GM23338 (cell line): ENCODE data around the gene DHRSX. TPM values are rescaled to one million over a fixed set of nuclear protein-coding genes. Genes with fewer than 3 reads are reported as not detected.

Source experiments
- ATAC-seq: fragments of 200-7000 bp; cut with Tn5 transposase; 3 replicates; pipeline ENCODE4 v1.9.1; 2020
- DNase-seq: peaks from one replicate; pipeline ENCODE4 v3.0.0-alpha.2; 2015; ENCODE audit warnings: low spot score
- H2AFZ ChIP-seq: fragments of 200-600 bp; sonication (generic); 2 replicates; pipeline ENCODE4 v1.8.0; 2016; ENCODE audit warnings: antibody characterized with exemption, mild to moderate bottlenecking, moderate library complexity
- H3F3A ChIP-seq: fragments of 200-600 bp; sonication (generic); replicated peaks from 2 replicates; pipeline ENCODE4 v1.8.0; 2017; ENCODE audit warnings: antibody characterized with exemption, mixed run types, low read depth
- H3K27ac ChIP-seq: fragments of 200-600 bp; sonication (generic); 2 replicates; pipeline ENCODE4 v1.6.1; 2016; ENCODE audit warnings: low read depth
- H3K27me3 ChIP-seq: fragments of 200-600 bp; sonication (generic); 2 replicates; pipeline ENCODE4 v1.8.0; 2016; ENCODE audit warnings: mild to moderate bottlenecking, mixed run types, moderate library complexity; ENCODE audit not compliant: insufficient read depth
- H3K36me3 ChIP-seq: fragments of 200-600 bp; sonication (generic); 2 replicates; pipeline ENCODE4 v1.8.0; 2016; ENCODE audit warnings: mild to moderate bottlenecking; ENCODE audit not compliant: insufficient read depth
- H3K4me1 ChIP-seq: fragments of 200-600 bp; sonication (generic); 2 replicates; pipeline ENCODE4 v1.8.0; 2016; ENCODE audit warnings: mild to moderate bottlenecking, moderate library complexity; ENCODE audit not compliant: insufficient read depth
- H3K4me2 ChIP-seq: fragments of 200-600 bp; sonication (generic); 2 replicates; pipeline ENCODE4 v1.7.1; 2017; ENCODE audit warnings: mixed run types
- H3K4me3 ChIP-seq: fragments of 200-600 bp; sonication (generic); 2 replicates; pipeline ENCODE4 v1.6.1; 2016; ENCODE audit warnings: mixed run types
- H3K79me2 ChIP-seq: fragments of 200-600 bp; sonication (generic); replicated peaks from 2 replicates; pipeline ENCODE4 v1.8.0; 2017; ENCODE audit warnings: mild to moderate bottlenecking; ENCODE audit not compliant: insufficient read depth
- H3K9me2 ChIP-seq: fragments of 200-600 bp; sonication (generic); 2 replicates; pipeline ENCODE4 v1.8.0; 2017; ENCODE audit not compliant: insufficient read depth
- H4K20me1 ChIP-seq: fragments of 200-600 bp; sonication (generic); replicated peaks from 2 replicates; pipeline ENCODE4 v1.8.0; 2017; ENCODE audit warnings: mild to moderate bottlenecking; ENCODE audit not compliant: insufficient read depth
- H3K27ac Mint-ChIP-seq: 2 replicates; pipeline ENCODE4 v1.8.0; 2020; ENCODE audit warnings: inconsistent platforms, mild to moderate bottlenecking, moderate library complexity, mixed read lengths
- H3K27me3 Mint-ChIP-seq: 3 replicates; pipeline ENCODE4 v1.8.0; 2022; ENCODE audit warnings: low read depth, mild to moderate bottlenecking, moderate library complexity, mixed read lengths, inconsistent platforms; ENCODE audit not compliant: insufficient read depth, poor library complexity
- H3K36me3 Mint-ChIP-seq: 3 replicates; pipeline ENCODE4 v1.8.0; 2021; ENCODE audit warnings: low read depth, mild to moderate bottlenecking, inconsistent platforms, moderate library complexity, mixed read lengths
- H3K4me1 Mint-ChIP-seq: 3 replicates; pipeline ENCODE4 v1.8.0; 2020; ENCODE audit warnings: mild to moderate bottlenecking, inconsistent platforms, mixed read lengths
- H3K4me3 Mint-ChIP-seq: 3 replicates; pipeline ENCODE4 v1.8.0; 2021; ENCODE audit warnings: moderate library complexity, mild to moderate bottlenecking, inconsistent platforms, mixed read lengths
- H3K9me3 Mint-ChIP-seq: 3 replicates; pipeline ENCODE4 v1.8.0; 2020; ENCODE audit warnings: moderate library complexity, mild to moderate bottlenecking, inconsistent platforms, mixed read lengths
- CREB1 ChIP-seq: fragments of 250-450 bp; sonication (Bioruptor Pico); IDR thresholded peaks from 2 replicates; pipeline ENCODE4 v1.5.0; 2020; ENCODE audit warnings: low read depth, mild to moderate bottlenecking, moderate library complexity
- ETS1 ChIP-seq: IDR thresholded peaks from 2 replicates; pipeline ENCODE4 v1.6.1; 2016; ENCODE audit warnings: antibody characterized with exemption
- EZH2 ChIP-seq: fragments of 200-600 bp; sonication (generic); IDR thresholded peaks from one replicate; pipeline ENCODE4 v1.8.0; 2017; ENCODE audit warnings: antibody characterized with exemption, mild to moderate bottlenecking, low read depth; ENCODE audit not compliant: unreplicated experiment
- EZH2phosphoT487 ChIP-seq: fragments of 200-600 bp; sonication (generic); IDR thresholded peaks from one replicate; pipeline ENCODE4 v1.8.1; 2018; ENCODE audit warnings: antibody characterized with exemption; ENCODE audit not compliant: unreplicated experiment
- JUNB ChIP-seq: IDR thresholded peaks from one replicate; pipeline ENCODE4 v1.6.1; 2016; ENCODE audit warnings: antibody characterized with exemption; ENCODE audit not compliant: unreplicated experiment
- NANOG ChIP-seq: IDR thresholded peaks from 2 replicates; pipeline ENCODE4 v1.6.1; 2016; ENCODE audit warnings: antibody characterized with exemption, borderline replicate concordance
- POLR2AphosphoS5 ChIP-seq: IDR thresholded peaks from 2 replicates; pipeline ENCODE4 v1.6.1; 2016; ENCODE audit warnings: antibody characterized with exemption, low read depth
- REST ChIP-seq: IDR thresholded peaks from one replicate; pipeline ENCODE4 v1.6.1; 2018; ENCODE audit warnings: antibody characterized with exemption; ENCODE audit not compliant: unreplicated experiment
- STAT1 ChIP-seq: IDR thresholded peaks from one replicate; pipeline ENCODE4 v1.6.1; 2016; ENCODE audit warnings: antibody characterized with exemption; ENCODE audit not compliant: unreplicated experiment
- ZNF114 ChIP-seq: fragments of 250-450 bp; sonication (Bioruptor Pico); IDR thresholded peaks from 2 replicates; pipeline ENCODE4 v1.5.0; 2020; ENCODE audit warnings: mild to moderate bottlenecking, moderate library complexity
- ZNF331 ChIP-seq: fragments of 250-450 bp; sonication (Bioruptor Pico); IDR thresholded peaks from 2 replicates; pipeline ENCODE4 v1.5.0; 2020; ENCODE audit warnings: low read depth, mild to moderate bottlenecking, moderate library complexity
- polyA plus RNA-seq: library from polyadenylated mRNA; unstranded; fragments of >200 nt; fragmentation: Nextera tagmentation; extraction: Ambion mirVana; gene quantifications from 2 replicates; pipeline ENCODE4 v1.2.1, GENCODE V29; 2016
- total RNA-seq: library from RNA; depleted of rRNA; stranded (reverse); fragments of >200 nt; shearing (Covaris generic); gene quantifications from 2 replicates; pipeline ENCODE4 v1.2.3, GENCODE V29; 2014
- TF ChIP-seq, protein P1 (sequence below): fragments of 250-450 bp; sonication (Bioruptor Pico); IDR thresholded peaks from 2 replicates; pipeline ENCODE4 v1.5.0; 2020; ENCODE audit warnings: mild to moderate bottlenecking, moderate library complexity
- TF ChIP-seq, protein P2 (sequence below), 2 experiments: fragments of 200-600 bp in 1 of 2; sonication (generic) in 1 of 2; conservative IDR thresholded peaks; 2 replicates each; pipeline versions ENCODE4 v1.5.1 to v1.6.1; 2016 to 2017; ENCODE audit warnings: antibody characterized with exemption in 2 of 2, low read depth in 2 of 2, mild to moderate bottlenecking in 2 of 2, moderate library complexity in 1 of 2

The DHRSX gene
- total and polyA plus RNA-seq, 2 experiments from 2014 or later = 33.9 to 43.0 TPM

GRCh38 chrX:2314831-2315365 lies 185.9 kb downstream of the DHRSX start:
- no peaks in the 10 kb centered on the region for H3K9me2 ChIP-seq
- no peak overlapping the region for H3K27ac Mint-ChIP-seq

More at GRCh38 chrX:2314831-2315365, 185.9 kb downstream of the DHRSX start:
- Mint-ChIP-seq H3K4me3 (no peak overlapping the region), H3K4me1 (peaks cover 15% of the 10 kb centered on the region), H3K9me3 (peaks cover 39% of the 10 kb centered on the region), H3K36me3 (peaks cover 33% of the 10 kb centered on the region), H3K27me3 (peaks cover 5% of the 10 kb centered on the region)
- no peaks in the 10 kb centered on the region; the same call in 1 of the 2 replicates for H3K4me1 ChIP-seq
- no peak overlapping the region for H3K4me2 ChIP-seq
- H3K36me3 ChIP-seq = no peaks in the 10 kb centered on the region
- H3K27me3 ChIP-seq = no peaks in the 10 kb centered on the region
- H3K79me2 ChIP-seq = no peaks in the 10 kb centered on the region
- no peak overlapping the region for H3K4me3 ChIP-seq
- no peak overlapping the region for H3K27ac ChIP-seq
- no peak for DNase-seq
- no peak overlapping the region for H2AFZ ChIP-seq
- H3F3A ChIP-seq = no peaks in the 10 kb centered on the region
- no peak for ATAC-seq
- no peaks in the 10 kb centered on the region for H4K20me1 ChIP-seq
- TF ChIP-seq CREB1 (CRISPR knock-in tag) = no peak
- TF ChIP-seq ETS1 = no peak
- TF ChIP-seq, protein P1, sequence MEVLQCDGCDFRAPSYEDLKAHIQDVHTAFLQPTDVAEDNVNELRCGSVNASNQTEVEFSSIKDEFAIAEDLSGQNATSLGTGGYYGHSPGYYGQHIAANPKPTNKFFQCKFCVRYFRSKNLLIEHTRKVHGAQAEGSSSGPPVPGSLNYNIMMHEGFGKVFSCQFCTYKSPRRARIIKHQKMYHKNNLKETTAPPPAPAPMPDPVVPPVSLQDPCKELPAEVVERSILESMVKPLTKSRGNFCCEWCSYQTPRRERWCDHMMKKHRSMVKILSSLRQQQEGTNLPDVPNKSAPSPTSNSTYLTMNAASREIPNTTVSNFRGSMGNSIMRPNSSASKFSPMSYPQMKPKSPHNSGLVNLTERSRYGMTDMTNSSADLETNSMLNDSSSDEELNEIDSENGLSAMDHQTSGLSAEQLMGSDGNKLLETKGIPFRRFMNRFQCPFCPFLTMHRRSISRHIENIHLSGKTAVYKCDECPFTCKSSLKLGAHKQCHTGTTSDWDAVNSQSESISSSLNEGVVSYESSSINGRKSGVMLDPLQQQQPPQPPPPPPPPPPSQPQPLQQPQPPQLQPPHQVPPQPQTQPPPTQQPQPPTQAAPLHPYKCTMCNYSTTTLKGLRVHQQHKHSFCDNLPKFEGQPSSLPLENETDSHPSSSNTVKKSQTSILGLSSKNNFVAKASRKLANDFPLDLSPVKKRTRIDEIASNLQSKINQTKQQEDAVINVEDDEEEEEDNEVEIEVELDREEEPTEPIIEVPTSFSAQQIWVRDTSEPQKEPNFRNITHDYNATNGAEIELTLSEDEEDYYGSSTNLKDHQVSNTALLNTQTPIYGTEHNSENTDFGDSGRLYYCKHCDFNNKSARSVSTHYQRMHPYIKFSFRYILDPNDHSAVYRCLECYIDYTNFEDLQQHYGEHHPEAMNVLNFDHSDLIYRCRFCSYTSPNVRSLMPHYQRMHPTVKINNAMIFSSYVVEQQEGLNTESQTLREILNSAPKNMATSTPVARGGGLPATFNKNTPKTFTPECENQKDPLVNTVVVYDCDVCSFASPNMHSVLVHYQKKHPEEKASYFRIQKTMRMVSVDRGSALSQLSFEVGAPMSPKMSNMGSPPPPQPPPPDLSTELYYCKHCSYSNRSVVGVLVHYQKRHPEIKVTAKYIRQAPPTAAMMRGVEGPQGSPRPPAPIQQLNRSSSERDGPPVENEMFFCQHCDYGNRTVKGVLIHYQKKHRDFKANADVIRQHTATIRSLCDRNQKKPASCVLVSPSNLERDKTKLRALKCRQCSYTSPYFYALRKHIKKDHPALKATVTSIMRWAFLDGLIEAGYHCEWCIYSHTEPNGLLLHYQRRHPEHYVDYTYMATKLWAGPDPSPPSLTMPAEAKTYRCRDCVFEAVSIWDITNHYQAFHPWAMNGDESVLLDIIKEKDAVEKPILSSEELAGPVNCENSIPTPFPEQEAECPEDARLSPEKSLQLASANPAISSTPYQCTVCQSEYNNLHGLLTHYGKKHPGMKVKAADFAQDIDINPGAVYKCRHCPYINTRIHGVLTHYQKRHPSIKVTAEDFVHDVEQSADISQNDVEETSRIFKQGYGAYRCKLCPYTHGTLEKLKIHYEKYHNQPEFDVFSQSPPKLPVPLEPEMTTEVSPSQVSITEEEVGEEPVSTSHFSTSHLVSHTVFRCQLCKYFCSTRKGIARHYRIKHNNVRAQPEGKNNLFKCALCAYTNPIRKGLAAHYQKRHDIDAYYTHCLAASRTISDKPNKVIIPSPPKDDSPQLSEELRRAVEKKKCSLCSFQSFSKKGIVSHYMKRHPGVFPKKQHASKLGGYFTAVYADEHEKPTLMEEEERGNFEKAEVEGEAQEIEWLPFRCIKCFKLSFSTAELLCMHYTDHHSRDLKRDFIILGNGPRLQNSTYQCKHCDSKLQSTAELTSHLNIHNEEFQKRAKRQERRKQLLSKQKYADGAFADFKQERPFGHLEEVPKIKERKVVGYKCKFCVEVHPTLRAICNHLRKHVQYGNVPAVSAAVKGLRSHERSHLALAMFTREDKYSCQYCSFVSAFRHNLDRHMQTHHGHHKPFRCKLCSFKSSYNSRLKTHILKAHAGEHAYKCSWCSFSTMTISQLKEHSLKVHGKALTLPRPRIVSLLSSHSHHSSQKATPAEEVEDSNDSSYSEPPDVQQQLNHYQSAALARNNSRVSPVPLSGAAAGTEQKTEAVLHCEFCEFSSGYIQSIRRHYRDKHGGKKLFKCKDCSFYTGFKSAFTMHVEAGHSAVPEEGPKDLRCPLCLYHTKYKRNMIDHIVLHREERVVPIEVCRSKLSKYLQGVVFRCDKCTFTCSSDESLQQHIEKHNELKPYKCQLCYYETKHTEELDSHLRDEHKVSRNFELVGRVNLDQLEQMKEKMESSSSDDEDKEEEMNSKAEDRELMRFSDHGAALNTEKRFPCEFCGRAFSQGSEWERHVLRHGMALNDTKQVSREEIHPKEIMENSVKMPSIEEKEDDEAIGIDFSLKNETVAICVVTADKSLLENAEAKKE (CRISPR knock-in tag) = no peak
- no peak for TF ChIP-seq JUNB
- no peak for TF ChIP-seq ZNF114 (CRISPR knock-in tag)
- TF ChIP-seq NANOG = no peak
- TF ChIP-seq, protein P2, sequence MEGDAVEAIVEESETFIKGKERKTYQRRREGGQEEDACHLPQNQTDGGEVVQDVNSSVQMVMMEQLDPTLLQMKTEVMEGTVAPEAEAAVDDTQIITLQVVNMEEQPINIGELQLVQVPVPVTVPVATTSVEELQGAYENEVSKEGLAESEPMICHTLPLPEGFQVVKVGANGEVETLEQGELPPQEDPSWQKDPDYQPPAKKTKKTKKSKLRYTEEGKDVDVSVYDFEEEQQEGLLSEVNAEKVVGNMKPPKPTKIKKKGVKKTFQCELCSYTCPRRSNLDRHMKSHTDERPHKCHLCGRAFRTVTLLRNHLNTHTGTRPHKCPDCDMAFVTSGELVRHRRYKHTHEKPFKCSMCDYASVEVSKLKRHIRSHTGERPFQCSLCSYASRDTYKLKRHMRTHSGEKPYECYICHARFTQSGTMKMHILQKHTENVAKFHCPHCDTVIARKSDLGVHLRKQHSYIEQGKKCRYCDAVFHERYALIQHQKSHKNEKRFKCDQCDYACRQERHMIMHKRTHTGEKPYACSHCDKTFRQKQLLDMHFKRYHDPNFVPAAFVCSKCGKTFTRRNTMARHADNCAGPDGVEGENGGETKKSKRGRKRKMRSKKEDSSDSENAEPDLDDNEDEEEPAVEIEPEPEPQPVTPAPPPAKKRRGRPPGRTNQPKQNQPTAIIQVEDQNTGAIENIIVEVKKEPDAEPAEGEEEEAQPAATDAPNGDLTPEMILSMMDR (conservative IDR thresholded peaks at IDR 0.05; ENCODE audit: low read depth in 2 of 2) = no peak
- TF ChIP-seq EZH2phosphoT487 = no peak
- no peak for TF ChIP-seq ZNF331
- no peak for TF ChIP-seq REST
- TF ChIP-seq STAT1 = no peak
- TF ChIP-seq POLR2AphosphoS5 = no peak
- no peak for TF ChIP-seq EZH2
